Psoas muscle (tissue), 8 donors: ENCODE measurements around the gene GPD1. TPM values are rescaled to one million over a fixed set of nuclear protein-coding genes. Genes with fewer than 3 reads are reported as not detected.
A peak's percentile ranks its signal among the peaks of the same experiment; 100 is the strongest.

Experiments
- ATAC-seq, 4 donors: fragments of 200-7000 bp; cut with Tn5 transposase; one replicate each; pipeline ENCODE4 v1.9.1; 2020; ENCODE audit warnings: moderate library complexity in 3 of 4, mild to moderate bottlenecking in 2 of 4
- DNase-seq, 2 donors: peaks; one replicate each; pipeline ENCODE4 v3.0.0-alpha.2; 2020
- H3K27ac ChIP-seq: fragments of 200-600 bp; one replicate; pipeline ENCODE4 v1.8.0; 2022
- H3K27me3 ChIP-seq, 3 donors: fragments of 200-600 bp in 1 of 3; one replicate each; pipeline versions ENCODE4 v1.6.1 to v1.8.0; 2013 to 2022; ENCODE audit warnings: low read length in 2 of 3, mild to moderate bottlenecking in 2 of 3, moderate library complexity in 1 of 3; ENCODE audit not compliant: insufficient read depth in 3 of 3
- H3K36me3 ChIP-seq, 2 donors: fragments of 200-600 bp in 1 of 2; one replicate each; pipeline versions ENCODE4 v1.6.1 to v1.8.0; 2013 to 2022; ENCODE audit warnings: low read depth in 1 of 2, mild to moderate bottlenecking in 1 of 2, moderate library complexity in 1 of 2; ENCODE audit not compliant: insufficient read depth in 1 of 2
- H3K4me1 ChIP-seq: fragments of 200-600 bp; one replicate; pipeline ENCODE4 v1.8.0; 2022
- H3K4me3 ChIP-seq: fragments of 200-600 bp; one replicate; pipeline ENCODE4 v1.8.0; 2022; ENCODE audit warnings: mild to moderate bottlenecking
- H3K9me3 ChIP-seq: fragments of 200-600 bp; one replicate; pipeline ENCODE4 v1.8.0; 2022
- WGBS, 3 donors: extraction: QIAGEN DNeasy Blood & Tissue Kit; methylation state at CpG; one replicate each; pipeline versions ENCODE4 v1.1.6 to v1.1.7; 2013; 5-methylcytosine and 5-hydroxymethylcytosine counted together
- intact Hi-C, 2 donors: fragments of 100-400 bp; cut with DNase I; formaldehyde crosslinking; loops; one replicate each; pipeline versions ENCODE4 v1.11.0 to v1.14.2; 2022
- polyA plus RNA-seq, 3 donors: library from polyadenylated mRNA; stranded (reverse); fragments of 200-250 nt; gene quantifications; one replicate each; pipeline ENCODE4 v1.2.3, GENCODE V29; 2013
- total RNA-seq, 4 donors: library from RNA; stranded (reverse); fragmentation: NEBNext Ultra II Directional in 2 of 4; extraction: Animal tissue kit (Norgen Biotek cat#: 25700) in 2 of 4; gene quantifications; one replicate each; pipeline versions ENCODE4 v1.2.1 to v1.2.4, GENCODE V29; 2021 to 2023
- TF ChIP-seq, protein P1 (sequence below): fragments of 200-600 bp; IDR thresholded peaks from one replicate; pipeline ENCODE4 v1.8.0; 2022; ENCODE audit warnings: antibody characterized with exemption
- donor health status: healthy with polysubstance abuse.
- donor health status: DM: no; HTN: no; CAD: no; lungs with moderate emphysema.
- donor health status: Bipolar disorder and iron deficiency.
- donor health status: healthy.
- donor health status: DM: yes; HTN: yes; CAD: no.
- donor health status: DM: no; HTN: no; CAD: no.
- donor health status: DM: no; HTN: no; CAD: no.
- donor health status: DM: yes; HTN: yes; CAD: no.

The GPD1 gene
- total and polyA plus RNA-seq, 7 donors, result 17.4 to 221 (median 120) TPM

DNA sequence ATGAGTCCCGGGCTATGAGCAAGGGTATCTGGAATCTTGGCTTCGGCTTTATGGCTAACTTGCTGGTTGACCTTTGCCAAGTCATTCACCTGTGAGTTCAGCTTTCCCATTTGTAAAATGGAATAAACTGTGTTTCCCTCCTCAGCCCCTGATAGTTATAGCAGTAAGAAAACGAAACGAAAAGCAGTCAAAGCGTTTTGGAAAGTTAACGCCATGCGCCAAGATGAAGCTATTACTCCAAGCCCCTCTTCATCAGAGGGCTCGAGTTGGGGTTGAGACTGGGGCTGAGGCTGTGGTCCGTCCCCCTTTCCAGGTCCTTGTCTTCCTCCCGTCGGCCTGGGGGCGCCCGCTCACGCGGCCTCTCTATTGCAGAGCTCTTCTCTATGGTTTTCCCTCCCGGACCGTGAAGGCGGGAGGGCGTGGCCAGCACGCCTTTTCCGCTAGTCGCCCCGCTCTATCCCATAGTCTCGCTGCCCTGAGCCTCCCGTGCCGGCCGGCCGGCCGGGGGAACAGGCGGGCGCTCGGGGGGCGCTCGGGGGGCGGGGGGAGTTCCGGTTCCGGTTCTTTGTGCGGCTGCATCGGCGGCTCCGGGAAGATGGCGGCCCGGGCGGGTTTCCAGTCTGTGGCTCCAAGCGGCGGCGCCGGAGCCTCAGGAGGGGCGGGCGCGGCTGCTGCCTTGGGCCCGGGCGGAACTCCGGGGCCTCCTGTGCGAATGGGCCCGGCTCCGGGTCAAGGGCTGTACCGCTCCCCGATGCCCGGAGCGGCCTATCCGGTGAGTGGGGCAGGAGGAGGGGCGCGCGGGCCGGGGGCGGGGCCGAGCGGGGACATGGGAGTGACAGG lies 18.8 kb upstream of the GPD1 start, which contains the start of gene SMARCD1:
Gene SMARCD1, plus strand, starts transcription at position 568 of the 840 bp plus-strand sequence. Its CDS starts 28 bp downstream, at position 596.
- WGBS, 3 donors, result 1% methylated on average over 56 to 69 of the region's 69 CpGs
- H3K27ac ChIP-seq, result peak within 1 kb of the TSS; percentile 94
- intact Hi-C loops, result loop anchor here in 1 of 2 donors (5.0 kb wide), 1 partner anchor 82 kb away; the partner anchor contains the start of gene CERS5
- no peaks in the 10 kb centered on the region for H3K9me3 ChIP-seq
- H3K36me3 ChIP-seq, result peaks cover 4 to 35% of the 10 kb centered on the region in 2 donors
- H3K27me3 ChIP-seq, result no peaks in the 10 kb centered on the region
- peak; percentile 91 to 95 for DNase-seq
- ATAC-seq, result peak; percentile 91 to 94 (median 92)
- peak within 1 kb of the TSS; percentile 86 for H3K4me3 ChIP-seq
- TF ChIP-seq, protein P1, sequence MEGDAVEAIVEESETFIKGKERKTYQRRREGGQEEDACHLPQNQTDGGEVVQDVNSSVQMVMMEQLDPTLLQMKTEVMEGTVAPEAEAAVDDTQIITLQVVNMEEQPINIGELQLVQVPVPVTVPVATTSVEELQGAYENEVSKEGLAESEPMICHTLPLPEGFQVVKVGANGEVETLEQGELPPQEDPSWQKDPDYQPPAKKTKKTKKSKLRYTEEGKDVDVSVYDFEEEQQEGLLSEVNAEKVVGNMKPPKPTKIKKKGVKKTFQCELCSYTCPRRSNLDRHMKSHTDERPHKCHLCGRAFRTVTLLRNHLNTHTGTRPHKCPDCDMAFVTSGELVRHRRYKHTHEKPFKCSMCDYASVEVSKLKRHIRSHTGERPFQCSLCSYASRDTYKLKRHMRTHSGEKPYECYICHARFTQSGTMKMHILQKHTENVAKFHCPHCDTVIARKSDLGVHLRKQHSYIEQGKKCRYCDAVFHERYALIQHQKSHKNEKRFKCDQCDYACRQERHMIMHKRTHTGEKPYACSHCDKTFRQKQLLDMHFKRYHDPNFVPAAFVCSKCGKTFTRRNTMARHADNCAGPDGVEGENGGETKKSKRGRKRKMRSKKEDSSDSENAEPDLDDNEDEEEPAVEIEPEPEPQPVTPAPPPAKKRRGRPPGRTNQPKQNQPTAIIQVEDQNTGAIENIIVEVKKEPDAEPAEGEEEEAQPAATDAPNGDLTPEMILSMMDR, result peak; percentile 21
- H3K4me1 ChIP-seq, result peaks cover 14% of the 10 kb centered on the region

DNA sequence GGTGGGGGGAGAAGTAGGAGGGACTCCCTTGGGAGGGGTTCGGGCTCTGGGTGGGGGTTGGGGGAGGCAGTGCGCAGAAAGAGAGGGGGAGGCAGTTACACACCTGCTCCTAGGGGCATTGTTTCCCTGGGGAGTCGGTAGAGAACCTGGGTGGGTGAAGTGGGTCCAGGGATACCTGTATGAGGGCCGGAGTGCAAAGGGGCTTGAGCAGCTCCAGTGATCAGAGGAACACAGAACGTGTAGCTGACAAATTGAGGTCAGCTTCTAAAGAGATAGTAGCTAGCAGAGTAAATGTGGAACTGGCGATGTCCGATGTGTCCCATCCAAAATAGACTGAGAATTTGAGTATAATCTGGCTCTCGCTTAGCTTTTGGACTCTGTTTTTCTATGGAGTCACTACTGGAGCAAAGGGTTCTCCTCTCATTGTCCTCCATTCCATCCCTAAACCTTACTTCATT lies 18.2 kb upstream of the GPD1 start:
- WGBS, 3 donors, result 2 to 7% (median 3%) methylated on average over 8 of the region's 8 CpGs
- H3K27ac ChIP-seq, result peak overlapping the region; percentile 94
- H3K4me1 ChIP-seq, result peaks cover 14% of the 10 kb centered on the region
- H3K4me3 ChIP-seq, result peak overlapping the region; percentile 86
- H3K27me3 ChIP-seq, result no peaks in the 10 kb centered on the region
- TF ChIP-seq, protein P1, result no peak
- no peak for DNase-seq
- intact Hi-C loops, result loop anchor here in 1 of 2 donors (5.0 kb wide), 1 partner anchor 82 kb away; the partner anchor contains the start of gene CERS5
- H3K9me3 ChIP-seq, result no peaks in the 10 kb centered on the region
- peaks cover 4 to 42% of the 10 kb centered on the region in 2 donors for H3K36me3 ChIP-seq
- ATAC-seq, result no peak

DNA sequence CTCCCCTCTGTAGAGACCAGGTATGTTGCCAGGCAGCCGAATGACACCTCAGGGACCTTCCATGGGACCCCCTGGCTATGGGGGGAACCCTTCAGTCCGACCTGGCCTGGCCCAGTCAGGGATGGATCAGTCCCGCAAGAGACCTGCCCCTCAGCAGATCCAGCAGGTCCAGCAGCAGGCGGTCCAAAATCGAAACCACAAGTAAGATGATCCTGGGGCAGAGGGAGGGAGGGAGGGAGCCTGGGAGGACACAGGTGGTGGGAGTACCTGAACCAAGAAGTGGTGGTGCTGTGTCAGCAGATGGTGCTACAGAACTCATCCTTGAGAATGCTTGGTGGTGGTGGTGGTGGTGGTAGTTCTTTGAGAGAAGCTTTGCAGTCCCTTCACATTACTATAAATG lies 17.7 kb upstream of the GPD1 start:
- Histone ChIP-seq H3K27ac (peak overlapping the region; percentile 94), H3K36me3 (peaks cover 4 to 47% of the 10 kb centered on the region in 2 donors), H3K4me3 (peak overlapping the region; percentile 86), H3K4me1 (peaks cover 14% of the 10 kb centered on the region), H3K9me3 (no peaks in the 10 kb centered on the region), H3K27me3 (no peaks in the 10 kb centered on the region)
- 35 to 61% (median 45%) methylated on average over 5 of the region's 5 CpGs for WGBS, 3 donors
- no peak for ATAC-seq
- TF ChIP-seq, protein P1, result no peak
- no peak for DNase-seq
- intact Hi-C loops, result loop anchor here in 1 of 2 donors (5.0 kb wide), 1 partner anchor 81 kb away; the partner anchor contains the start of gene CERS5

DNA sequence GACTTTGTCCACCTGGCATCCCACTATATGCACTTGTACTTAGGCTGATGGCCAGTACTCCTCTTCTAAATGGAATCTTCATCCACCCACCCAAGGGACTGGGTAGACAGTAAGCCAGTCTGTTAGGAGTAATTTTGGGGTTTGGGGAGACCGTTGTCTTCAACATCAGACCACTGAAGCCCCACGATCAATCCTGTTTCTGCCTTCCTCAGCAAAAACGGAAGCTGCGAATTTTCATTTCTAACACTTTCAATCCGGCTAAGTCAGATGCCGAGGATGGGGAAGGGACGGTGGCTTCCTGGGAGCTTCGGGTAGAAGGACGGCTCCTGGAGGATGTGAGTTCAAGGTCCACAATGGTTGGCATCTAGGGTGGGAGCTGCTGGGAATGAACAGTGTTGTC lies 16.7 kb upstream of the GPD1 start:
- TF ChIP-seq, protein P1, result no peak
- no peak overlapping the region for H3K27ac ChIP-seq
- no peak for ATAC-seq
- H3K4me3 ChIP-seq, result no peak overlapping the region
- 75 to 89% (median 78%) methylated on average over 9 of the region's 9 CpGs for WGBS, 3 donors
- peaks cover 14% of the 10 kb centered on the region for H3K4me1 ChIP-seq
- DNase-seq, result no peak
- H3K9me3 ChIP-seq, result no peaks in the 10 kb centered on the region
- no peaks in the 10 kb centered on the region for H3K27me3 ChIP-seq
- H3K36me3 ChIP-seq, result peaks cover 4 to 57% of the 10 kb centered on the region in 2 donors
- intact Hi-C loops, result loop anchor here in 1 of 2 donors (5.0 kb wide), 1 partner anchor 80 kb away; the partner anchor contains the start of gene CERS5
